WERI-Rb-1 (cell line): ENCODE measurements around the gene FCRL5.
A peak's percentile ranks its signal among the peaks of the same experiment; 100 is the strongest.

ENCODE experiments used
- DNase-seq: peaks from one replicate; pipeline ENCODE4 v3.0.0-alpha.2; 2020
- H3K27ac ChIP-seq: fragments of 250-450 bp; sonication (Bioruptor Pico); 2 replicates; pipeline ENCODE4 v1.5.1; 2020; ENCODE audit warnings: mild to moderate bottlenecking, moderate library complexity
- H3K27me3 ChIP-seq: fragments of 250-450 bp; sonication (Bioruptor Pico); 2 replicates; pipeline ENCODE4 v1.5.1; 2021; ENCODE audit warnings: mild to moderate bottlenecking, low read depth, moderate library complexity; ENCODE audit not compliant: insufficient read depth, severe bottlenecking
- H3K36me3 ChIP-seq: fragments of 250-450 bp; sonication (Bioruptor Pico); 2 replicates; pipeline ENCODE4 v1.5.1; 2020; ENCODE audit warnings: mild to moderate bottlenecking, moderate library complexity
- H3K4me3 ChIP-seq: 2 replicates; pipeline ENCODE4 v1.5.1; 2011; ENCODE audit warnings: low read depth, mild to moderate bottlenecking, control low read depth, low read length
- H3K9me3 ChIP-seq: fragments of 250-450 bp; sonication (Bioruptor Pico); 2 replicates; pipeline ENCODE4 v1.5.1; 2021; ENCODE audit warnings: mild to moderate bottlenecking, moderate library complexity; ENCODE audit not compliant: severe bottlenecking
- TF ChIP-seq, protein P1 (sequence below): IDR thresholded peaks from 2 replicates; pipeline ENCODE4 v1.5.1; 2011; ENCODE audit warnings: low read depth, mild to moderate bottlenecking, control low read depth, inconsistent platforms, low read length

The FCRL5 gene

DNA sequence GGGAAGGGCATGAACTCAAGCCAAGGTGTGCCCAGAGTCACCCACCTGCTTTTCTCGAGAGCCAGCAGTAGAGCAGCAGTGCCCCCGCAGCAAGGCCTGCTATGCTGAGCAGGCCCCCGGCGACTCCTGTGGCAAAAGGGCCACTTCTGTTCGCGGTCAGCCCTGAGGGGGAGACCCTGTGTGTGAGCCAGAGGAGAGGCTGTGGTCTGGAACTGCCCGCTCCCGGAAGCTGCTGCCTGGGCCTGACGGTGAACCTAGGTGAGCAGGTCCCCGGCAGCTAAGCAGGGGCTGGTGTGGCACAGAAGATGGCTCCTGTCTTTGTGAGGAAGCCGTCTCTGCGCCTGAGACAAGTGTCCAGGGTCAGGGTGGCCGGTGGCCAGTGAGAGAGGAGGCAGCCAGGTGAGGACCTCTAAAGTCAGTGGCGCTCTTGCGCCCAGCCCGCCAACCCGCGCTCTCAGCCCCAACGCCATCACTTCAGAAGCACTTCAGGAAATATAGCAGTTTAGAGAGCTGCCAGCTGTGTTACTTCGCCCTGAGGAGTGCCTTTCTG lies 31.9 kb downstream of the FCRL5 start:
- DNase-seq: no peak
- no peak overlapping the region for H3K4me3 ChIP-seq
- no peaks in the 10 kb centered on the region for H3K36me3 ChIP-seq
- peaks cover 2% of the 10 kb centered on the region for H3K9me3 ChIP-seq
- H3K27me3 ChIP-seq: no peaks in the 10 kb centered on the region
- H3K27ac ChIP-seq: peak overlapping the region; percentile 80
- TF ChIP-seq, protein P1, sequence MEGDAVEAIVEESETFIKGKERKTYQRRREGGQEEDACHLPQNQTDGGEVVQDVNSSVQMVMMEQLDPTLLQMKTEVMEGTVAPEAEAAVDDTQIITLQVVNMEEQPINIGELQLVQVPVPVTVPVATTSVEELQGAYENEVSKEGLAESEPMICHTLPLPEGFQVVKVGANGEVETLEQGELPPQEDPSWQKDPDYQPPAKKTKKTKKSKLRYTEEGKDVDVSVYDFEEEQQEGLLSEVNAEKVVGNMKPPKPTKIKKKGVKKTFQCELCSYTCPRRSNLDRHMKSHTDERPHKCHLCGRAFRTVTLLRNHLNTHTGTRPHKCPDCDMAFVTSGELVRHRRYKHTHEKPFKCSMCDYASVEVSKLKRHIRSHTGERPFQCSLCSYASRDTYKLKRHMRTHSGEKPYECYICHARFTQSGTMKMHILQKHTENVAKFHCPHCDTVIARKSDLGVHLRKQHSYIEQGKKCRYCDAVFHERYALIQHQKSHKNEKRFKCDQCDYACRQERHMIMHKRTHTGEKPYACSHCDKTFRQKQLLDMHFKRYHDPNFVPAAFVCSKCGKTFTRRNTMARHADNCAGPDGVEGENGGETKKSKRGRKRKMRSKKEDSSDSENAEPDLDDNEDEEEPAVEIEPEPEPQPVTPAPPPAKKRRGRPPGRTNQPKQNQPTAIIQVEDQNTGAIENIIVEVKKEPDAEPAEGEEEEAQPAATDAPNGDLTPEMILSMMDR: no peak

DNA sequence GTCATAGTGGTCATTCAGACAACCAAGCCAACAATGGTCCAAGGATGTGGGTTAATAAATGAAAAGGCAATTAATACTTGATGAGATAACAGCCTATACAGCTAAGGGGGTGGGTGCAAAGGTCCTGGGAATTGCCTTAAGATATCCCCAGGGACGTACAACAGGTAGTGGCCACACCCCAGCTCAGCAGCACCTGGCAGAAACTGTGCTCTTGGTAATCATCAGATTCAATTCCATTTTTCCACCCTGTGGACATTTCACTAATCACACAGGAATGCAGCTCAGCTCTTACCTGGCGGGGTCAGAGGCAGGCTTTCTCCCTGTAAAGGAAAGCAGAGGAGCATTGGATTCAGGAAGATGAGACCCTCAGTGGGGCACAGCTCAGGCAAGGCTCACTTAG lies 32.9 kb downstream of the FCRL5 start:
- Histone ChIP-seq H3K4me3 (no peak overlapping the region), H3K36me3 (no peaks in the 10 kb centered on the region), H3K27me3 (no peaks in the 10 kb centered on the region), H3K9me3 (peaks cover 2% of the 10 kb centered on the region), H3K27ac (peak overlapping the region; percentile 80)
- TF ChIP-seq, protein P1: no peak
- no peak for DNase-seq

DNA sequence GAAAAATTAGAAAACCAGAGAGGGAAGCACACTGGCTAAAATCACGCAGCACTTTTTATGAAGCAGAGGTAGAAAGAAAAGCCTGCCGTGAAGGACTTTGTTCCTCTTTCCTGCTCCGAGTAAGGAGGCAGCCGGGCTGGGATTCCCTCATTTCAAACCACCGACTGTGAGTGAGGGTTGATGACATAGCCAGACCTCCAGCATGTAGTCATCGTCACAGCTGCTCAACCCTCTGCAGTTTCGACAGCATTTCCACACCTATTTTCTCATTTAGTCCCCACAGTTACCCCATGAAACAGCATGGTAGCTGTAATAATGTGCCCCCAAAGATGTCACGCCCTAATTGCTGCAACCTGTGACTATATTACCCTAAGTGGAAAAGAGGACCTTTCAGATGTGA lies 35.3 kb downstream of the FCRL5 start:
- TF ChIP-seq, protein P1: no peak
- Histone ChIP-seq H3K4me3 (no peak overlapping the region), H3K36me3 (no peaks in the 10 kb centered on the region), H3K9me3 (no peaks in the 10 kb centered on the region), H3K27me3 (no peaks in the 10 kb centered on the region), H3K27ac (peak overlapping the region; percentile 80)
- DNase-seq: peak; percentile 80

DNA sequence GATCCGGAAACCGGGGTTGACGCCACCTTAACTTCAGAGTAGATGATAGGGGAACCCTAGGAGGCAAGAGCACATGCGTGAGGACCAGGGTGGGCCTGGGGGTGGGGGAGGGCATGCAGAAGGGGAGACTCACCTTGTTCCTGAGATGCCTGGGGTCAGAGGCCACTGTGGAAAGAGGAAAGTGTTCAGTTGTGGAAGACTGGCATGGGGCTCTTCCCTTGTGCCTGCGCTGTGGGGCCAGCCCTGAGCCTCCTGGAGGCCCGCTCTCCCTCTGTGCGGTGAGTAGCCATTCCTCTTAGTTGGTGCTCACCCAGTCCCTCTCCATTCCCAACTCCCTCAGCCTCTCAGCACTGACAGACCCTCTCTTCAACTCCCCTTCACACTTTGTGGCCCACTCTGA lies 36.6 kb downstream of the FCRL5 start:
- no peaks in the 10 kb centered on the region for H3K27me3 ChIP-seq
- no peak overlapping the region for H3K4me3 ChIP-seq
- H3K36me3 ChIP-seq: no peaks in the 10 kb centered on the region
- H3K27ac ChIP-seq: peak overlapping the region; percentile 80
- no peaks in the 10 kb centered on the region for H3K9me3 ChIP-seq
- no peak for DNase-seq
- TF ChIP-seq, protein P1: no peak

DNA sequence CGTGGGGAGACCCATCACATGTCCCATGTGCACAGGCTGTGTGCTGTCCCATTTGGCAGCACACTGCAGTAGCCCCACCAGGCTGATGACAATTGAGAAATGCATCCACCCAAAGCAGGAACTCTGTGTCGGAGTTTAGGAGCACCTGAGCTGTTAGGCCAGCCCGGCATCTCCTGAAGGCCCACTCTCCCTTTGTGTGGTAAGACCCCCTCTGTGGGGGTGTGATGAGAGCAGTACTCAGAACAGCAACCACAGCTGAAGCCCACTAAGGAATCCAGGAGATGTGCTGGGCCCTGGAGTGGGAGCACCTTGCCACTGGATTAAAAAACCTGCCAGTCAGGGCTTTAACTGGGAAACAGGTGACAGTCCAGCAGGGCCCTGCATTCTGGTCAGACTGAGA lies 37.2 kb downstream of the FCRL5 start:
- Histone ChIP-seq H3K9me3 (no peaks in the 10 kb centered on the region), H3K27me3 (no peaks in the 10 kb centered on the region), H3K4me3 (no peak overlapping the region), H3K36me3 (no peaks in the 10 kb centered on the region), H3K27ac (peak overlapping the region; percentile 80)
- DNase-seq: no peak
- TF ChIP-seq, protein P1: no peak
